Measurements from ENCODE around the gene SLC25A24. TPM values are rescaled to one million over a fixed set of nuclear protein-coding genes. Genes with fewer than 3 reads are reported as not detected.

The SLC25A24 gene
- total and polyA plus RNA-seq, 10 of the 15 experiments (the other 5 are each of a cell fraction or from before 2014, with no cell fraction given) = 4.0 to 20.6 (median 14.2) TPM

- Histone ChIP-seq H3K36me3 (ENCODE audit: control insufficient read depth in 2 of 2, insufficient read depth in 2 of 2, low read length in 1 of 2) (no peaks in the 10 kb centered on the region), H3K4me3 (no peak overlapping the region), H4K20me1 (ENCODE audit: control insufficient read depth, insufficient read depth) (no peaks in the 10 kb centered on the region), H3K9me3 (replicated peaks; ENCODE audit: control insufficient read depth, insufficient read depth, low read length) (no peaks in the 10 kb centered on the region), H2AFZ (ENCODE audit: control insufficient read depth, low read depth, low read length) (no peak overlapping the region), H3K9ac (ENCODE audit: control insufficient read depth, insufficient read depth, low read length) (no peak overlapping the region), H3K27ac (ENCODE audit: control insufficient read depth, insufficient read depth) (no peak overlapping the region), H3K27me3 (replicated peaks in 1 of 2; ENCODE audit: control insufficient read depth in 2 of 2, insufficient read depth in 2 of 2, low read length in 1 of 2) (no peaks in the 10 kb centered on the region), H3K4me1 (ENCODE audit: control insufficient read depth, insufficient read depth, low read length) (no peaks in the 10 kb centered on the region), H3K4me2 (ENCODE audit: control insufficient read depth, insufficient read depth) (no peak overlapping the region), H3K79me2 (ENCODE audit: control insufficient read depth, insufficient read depth, low read length) (no peaks in the 10 kb centered on the region)
- no peak for ATAC-seq
- SMC1A ChIA-PET (ENCODE audit: uncharacterized antibody, unreplicated experiment) = interaction anchor here (1.3 kb wide), 1 partner anchor 14 kb away, joined by 3 read pairs; no protein-coding TSS in a partner anchor
- BruUV-seq (replicated peaks) = no TSS peak
- RAD21 ChIA-PET (ENCODE audit: unreplicated experiment) = no interaction called here
- DNase-seq (ENCODE audit: low read depth, low spot score) = no peak
- intact Hi-C loops (cut with micrococcal nuclease; ENCODE audit: unreplicated experiment) = no loop called here
- no peak for FAIRE-seq
- CTCF ChIA-PET = interaction anchor here (0.7 to 1.6 kb wide), 3 partner anchors 18 to 25 kb away, joined by 3 to 6 read pairs (median 3); no protein-coding TSS in a partner anchor
- POLR2A ChIA-PET = no interaction called here
- in situ Hi-C loops (cut with MboI) = no loop called here
- 0% methylated on average over 1 of the region's 1 CpG for WGBS (ENCODE audit: insufficient coverage, insufficient replicate concordance, low lambda C conversion rate, missing lambda C conversion rate)
- TF ChIP-seq NRF1 (conservative IDR thresholded peaks at IDR 0.05; ENCODE audit: low read depth, low read length) (no peak), TARDBP (IDR thresholded peaks at IDR 0.05; ENCODE audit: borderline replicate concordance) (no peak), IRF5 (IDR thresholded peaks at IDR 0.05; ENCODE audit: borderline replicate concordance) (no peak), ZNF217 (IDR thresholded peaks at IDR 0.05) (no peak), MYB (IDR thresholded peaks at IDR 0.05; ENCODE audit: borderline replicate concordance, low read depth, low read length) (no peak), PML (IDR thresholded peaks at IDR 0.05; ENCODE audit: low read length) (no peak), HCFC1 (IDR thresholded peaks at IDR 0.05; ENCODE audit: low read length) (no peak), BRCA1 (IDR thresholded peaks at IDR 0.05; ENCODE audit: low read depth, low read length) (no peak), PBX3 (IDR thresholded peaks at IDR 0.05; ENCODE audit: insufficient replicate concordance, low read depth, low read length) (no peak), ZNF24 (IDR thresholded peaks at IDR 0.05) (no peak), MEF2B (IDR thresholded peaks at IDR 0.05; ENCODE audit: partially characterized antibody, poor library complexity, severe bottlenecking) (no peak), KLF5 (IDR thresholded peaks at IDR 0.05; ENCODE audit: partially characterized antibody) (no peak), ZNF687 (IDR thresholded peaks at IDR 0.05) (no peak), FOXM1 (IDR thresholded peaks at IDR 0.05; ENCODE audit: low read depth, low read length) (no peak), NFXL1 (IDR thresholded peaks at IDR 0.05; ENCODE audit: borderline replicate concordance) (no peak), CEBPZ (IDR thresholded peaks at IDR 0.05; ENCODE audit: low read depth, low read length) (no peak)
Observed at GRCh38 chr1:108106775-108107174, 93.4 kb downstream of the SLC25A24 start.
